ENCODE data around the gene CBX5.
"Not testable (repeated sequence)": the region's sequence is repeated elsewhere in the genome, so short reads cannot be mapped to it uniquely, and the experiment has no call there.

The CBX5 gene

GRCh38 chr12:54201001-54201794, 78.7 kb downstream of the CBX5 start:
- no peak overlapping the region for H3K9ac ChIP-seq
- H3K9me3 ChIP-seq, result no peaks in the 10 kb centered on the region
- H4K20me1 ChIP-seq, result peaks cover 26% of the 10 kb centered on the region; the same call in 1 of the 2 replicates
- no peak overlapping the region for H3K4me2 ChIP-seq
- peaks cover 21% of the 10 kb centered on the region for H3K4me1 ChIP-seq
- H3K36me3 ChIP-seq, result no peaks in the 10 kb centered on the region
- peaks cover 87% of the 10 kb centered on the region for H3K27me3 ChIP-seq
- H3K27ac ChIP-seq, result no peak overlapping the region
- TF ChIP-seq Cebpa-rat (IDR thresholded peaks at IDR 0.05), result no peak
- H3K4me3 ChIP-seq, result no peak overlapping the region

- Histone ChIP-seq H3K4me3 (no peak overlapping the region), H3K9me3 (no peaks in the 10 kb centered on the region), H4K20me1 (peaks cover 18% of the 10 kb centered on the region; the same call in 1 of the 2 replicates), H3K9ac (no peak overlapping the region), H3K4me1 (peaks cover 29% of the 10 kb centered on the region), H3K4me2 (no peak overlapping the region), H3K27ac (no peak overlapping the region), H3K36me3 (no peaks in the 10 kb centered on the region), H3K27me3 (peaks cover 87% of the 10 kb centered on the region)
- no peak for TF ChIP-seq Cebpa-rat (IDR thresholded peaks at IDR 0.05)
Measured at GRCh38 chr12:54200412-54200811, 79.5 kb downstream of the CBX5 start.

- Histone ChIP-seq H3K9me3 (no peaks in the 10 kb centered on the region), H3K27me3 (peaks cover 87% of the 10 kb centered on the region), H3K4me1 (peaks cover 29% of the 10 kb centered on the region), H4K20me1 (peaks cover 13% of the 10 kb centered on the region; the same call in 1 of the 2 replicates), H3K4me3 (no peak overlapping the region), H3K27ac (no peak overlapping the region), H3K4me2 (no peak overlapping the region), H3K36me3 (no peaks in the 10 kb centered on the region), H3K9ac (no peak overlapping the region)
- no peak for TF ChIP-seq Cebpa-rat (IDR thresholded peaks at IDR 0.05)
Measured at GRCh38 chr12:54199917-54200316, 80.0 kb downstream of the CBX5 start.

- Histone ChIP-seq H3K9me3 (no peaks in the 10 kb centered on the region), H3K9ac (no peak overlapping the region), H3K27ac (no peak overlapping the region), H3K4me2 (no peak overlapping the region), H3K36me3 (no peaks in the 10 kb centered on the region), H4K20me1 (peaks cover 11% of the 10 kb centered on the region; the same call in 1 of the 2 replicates), H3K4me1 (peaks cover 29% of the 10 kb centered on the region), H3K4me3 (no peak overlapping the region), H3K27me3 (peaks cover 87% of the 10 kb centered on the region)
- TF ChIP-seq Cebpa-rat (IDR thresholded peaks at IDR 0.05), result no peak
Measured at GRCh38 chr12:54199034-54199433, 80.9 kb downstream of the CBX5 start.

GRCh38 chr12:54197431-54197909, 82.5 kb downstream of the CBX5 start:
- Histone ChIP-seq H3K4me1 (peaks cover 29% of the 10 kb centered on the region), H3K9ac (no peak overlapping the region), H3K9me3 (no peaks in the 10 kb centered on the region), H3K27me3 (peaks cover 90% of the 10 kb centered on the region), H3K4me3 (no peak overlapping the region), H3K36me3 (no peaks in the 10 kb centered on the region), H3K4me2 (peak overlapping the region; percentile 58; the same call in 1 of the 2 replicates), H4K20me1 (peaks cover 11% of the 10 kb centered on the region; the same call in 1 of the 2 replicates), H3K27ac (no peak overlapping the region)
- no peak for TF ChIP-seq Cebpa-rat (IDR thresholded peaks at IDR 0.05)

GRCh38 chr12:54197010-54197409, 82.9 kb downstream of the CBX5 start:
- TF ChIP-seq Cebpa-rat (IDR thresholded peaks at IDR 0.05), result no peak
- H3K9me3 ChIP-seq, result no peaks in the 10 kb centered on the region
- no peak overlapping the region for H3K4me3 ChIP-seq
- H3K9ac ChIP-seq, result no peak overlapping the region
- H3K27me3 ChIP-seq, result peaks cover 95% of the 10 kb centered on the region
- H3K27ac ChIP-seq, result no peak overlapping the region
- H3K36me3 ChIP-seq, result no peaks in the 10 kb centered on the region
- peak overlapping the region; percentile 58; the same call in 1 of the 2 replicates for H3K4me2 ChIP-seq
- H4K20me1 ChIP-seq, result peaks cover 11% of the 10 kb centered on the region; the same call in 1 of the 2 replicates
- peaks cover 29% of the 10 kb centered on the region for H3K4me1 ChIP-seq

- Histone ChIP-seq H3K27ac (no peak overlapping the region), H3K9me3 (no peaks in the 10 kb centered on the region), H3K27me3 (peaks cover 95% of the 10 kb centered on the region), H3K4me2 (peak overlapping the region; percentile 58), H3K36me3 (no peaks in the 10 kb centered on the region), H4K20me1 (peaks cover 11% of the 10 kb centered on the region; the same call in 1 of the 2 replicates), H3K4me3 (no peak overlapping the region), H3K4me1 (peaks cover 33% of the 10 kb centered on the region), H3K9ac (no peak overlapping the region)
- TF ChIP-seq Cebpa-rat (IDR thresholded peaks at IDR 0.05), result no peak
Measured at GRCh38 chr12:54196396-54196795, 83.5 kb downstream of the CBX5 start.

- Histone ChIP-seq H3K27ac (no peak overlapping the region), H3K9me3 (no peaks in the 10 kb centered on the region), H3K4me3 (no peak overlapping the region), H4K20me1 (peaks cover 7% of the 10 kb centered on the region; the same call in 1 of the 2 replicates), H3K9ac (no peak overlapping the region), H3K27me3 (peaks cover 89% of the 10 kb centered on the region), H3K36me3 (no peaks in the 10 kb centered on the region), H3K4me1 (peaks cover 33% of the 10 kb centered on the region), H3K4me2 (peak overlapping the region; percentile 58)
- TF ChIP-seq Cebpa-rat (IDR thresholded peaks at IDR 0.05), result no peak
Measured at GRCh38 chr12:54195737-54196347, 84.1 kb downstream of the CBX5 start.

GRCh38 chr12:54195080-54195736, 84.7 kb downstream of the CBX5 start:
- peak overlapping the region; percentile 58; the same call in 1 of the 2 replicates for H3K4me2 ChIP-seq
- no peak overlapping the region for H3K9ac ChIP-seq
- TF ChIP-seq Cebpa-rat (IDR thresholded peaks at IDR 0.05), result no peak
- no peaks in the 10 kb centered on the region for H3K9me3 ChIP-seq
- peaks cover 33% of the 10 kb centered on the region for H3K4me1 ChIP-seq
- peaks cover 83% of the 10 kb centered on the region for H3K27me3 ChIP-seq
- H3K4me3 ChIP-seq, result no peak overlapping the region
- H3K36me3 ChIP-seq, result no peaks in the 10 kb centered on the region
- peaks cover 6% of the 10 kb centered on the region; the same call in 1 of the 2 replicates for H4K20me1 ChIP-seq
- H3K27ac ChIP-seq, result no peak overlapping the region

- not testable (repeated sequence) for H3K9me3 ChIP-seq, H3K36me3 ChIP-seq, H4K20me1 ChIP-seq, H3K27ac ChIP-seq, H3K9ac ChIP-seq, H3K4me2 ChIP-seq, H3K4me3 ChIP-seq
- Histone ChIP-seq H3K4me1 (peaks cover 33% of the 10 kb centered on the region), H3K27me3 (peaks cover 79% of the 10 kb centered on the region)
Measured at GRCh38 chr12:54194611-54195010, 85.3 kb downstream of the CBX5 start.
